Naive thymus-derived CD4-positive, alpha-beta T cell (primary cell): Measurements from ENCODE around the gene ZDHHC5. TPM values are rescaled to one million over a fixed set of nuclear protein-coding genes. Genes with fewer than 3 reads are reported as not detected.

ENCODE experiments used
- ATAC-seq: fragments of 150-1000 bp; cut with Tn5 transposase; 2 replicates; pipeline ENCODE4 v1.10.0; 2021; ENCODE audit warnings: mild to moderate bottlenecking, moderate library complexity
- CTCF ChIA-PET: fragments of 350-600 bp; sonication (Branson Sonifier 250); formaldehyde crosslinking; loops from one replicate; lab custom pipeline; 2021; ENCODE audit warnings: antibody characterized with exemption; lab: Charles Lee
- POLR2A ChIA-PET: fragments of 350-600 bp; sonication (Branson Sonifier 250); formaldehyde crosslinking; loops from one replicate; lab custom pipeline; 2021; ENCODE audit warnings: antibody characterized with exemption, inconsistent platforms; lab: Charles Lee
- DNase-seq, 9 donors: peaks; one replicate each; pipeline versions ENCODE4 v3.0.0 to v3.0.0-alpha.2; 2020 to 2022; ENCODE audit warnings: mixed read lengths in 1 of 9
- H3K27ac ChIP-seq: one replicate; pipeline ENCODE4 v1.7.0; 2013; ENCODE audit warnings: mild to moderate bottlenecking, low read depth, low read length, moderate library complexity
- H3K27me3 ChIP-seq, 2 donors: one replicate each; pipeline ENCODE4 v1.7.0; 2013; ENCODE audit warnings: low read length in 2 of 2, mild to moderate bottlenecking in 2 of 2, moderate library complexity in 2 of 2; ENCODE audit not compliant: control insufficient read depth in 2 of 2, insufficient read depth in 2 of 2
- H3K36me3 ChIP-seq, 3 experiments: 1 replicate in 2 of 3; 2 replicates in 1 of 3; pipeline ENCODE4 v1.7.0; 2013; ENCODE audit warnings: low read length in 3 of 3, mild to moderate bottlenecking in 3 of 3, moderate library complexity in 1 of 3; ENCODE audit not compliant: insufficient read depth in 3 of 3, control insufficient read depth in 2 of 3
- H3K4me1 ChIP-seq, 2 donors: one replicate each; pipeline ENCODE4 v1.7.0; 2013; ENCODE audit warnings: low read length in 2 of 2, mild to moderate bottlenecking in 2 of 2, moderate library complexity in 1 of 2; ENCODE audit not compliant: control insufficient read depth in 2 of 2, insufficient read depth in 2 of 2
- H3K4me3 ChIP-seq: 2 replicates; pipeline ENCODE4 v1.7.0; 2013; ENCODE audit warnings: mild to moderate bottlenecking, low read length
- H3K9me3 ChIP-seq, 3 experiments: 1 replicate in 2 of 3; 2 replicates in 1 of 3; pipeline ENCODE4 v1.7.0; 2013; ENCODE audit warnings: low read length in 3 of 3; ENCODE audit not compliant: control insufficient read depth in 2 of 3
- H3K27ac Mint-ChIP-seq, 9 donors: one replicate each; pipeline ENCODE4 v1.8.0; 2020 to 2022; ENCODE audit warnings: mixed read lengths in 9 of 9, mild to moderate bottlenecking in 8 of 9, moderate library complexity in 5 of 9, inconsistent platforms in 2 of 9
- H3K27me3 Mint-ChIP-seq, 5 donors: one replicate each; pipeline ENCODE4 v1.8.0; 2021 to 2022; ENCODE audit warnings: mixed read lengths in 5 of 5, mild to moderate bottlenecking in 1 of 5
- H3K36me3 Mint-ChIP-seq, 5 donors: one replicate each; pipeline ENCODE4 v1.8.0; 2020 to 2022; ENCODE audit warnings: mixed read lengths in 5 of 5, mild to moderate bottlenecking in 3 of 5, inconsistent platforms in 1 of 5
- H3K4me1 Mint-ChIP-seq, 7 donors: one replicate each; pipeline ENCODE4 v1.8.0; 2020 to 2022; ENCODE audit warnings: mixed read lengths in 7 of 7, mild to moderate bottlenecking in 3 of 7, inconsistent platforms in 1 of 7
- H3K4me3 Mint-ChIP-seq, 10 donors: one replicate each; pipeline ENCODE4 v1.8.0; 2020 to 2022; ENCODE audit warnings: mild to moderate bottlenecking in 10 of 10, mixed read lengths in 10 of 10, moderate library complexity in 6 of 10, inconsistent platforms in 2 of 10
- H3K9me3 Mint-ChIP-seq, 11 donors: one replicate each; pipeline ENCODE4 v1.8.0; 2020 to 2022; ENCODE audit warnings: mixed read lengths in 11 of 11, mild to moderate bottlenecking in 4 of 11, inconsistent platforms in 1 of 11, moderate library complexity in 1 of 11
- intact Hi-C, 2 donors: fragments of 100-400 bp; cut with micrococcal nuclease; formaldehyde crosslinking; loops; one replicate each; pipeline ENCODE4 v1.15.1; 2023
- polyA plus RNA-seq, 2 donors: library from polyadenylated mRNA; unstranded; fragments of 300-500 nt; fragmentation: Illumina TruSeq; gene quantifications; one replicate each; pipeline ENCODE4 v1.2.3, GENCODE V29; 2021
- total RNA-seq, 6 experiments: library from RNA in 5 of 6; stranded (reverse) in 5 of 6; gene quantifications; 1 replicate in 5 of 6; 2 replicates in 1 of 6; pipeline ENCODE4 v1.2.3 and lab custom pipeline; 2021 to 2026

Gene ZDHHC5
- total and polyA plus RNA-seq, 7 experiments from 2014 or later: 26.9 to 82.2 (median 52.2) TPM

DNA sequence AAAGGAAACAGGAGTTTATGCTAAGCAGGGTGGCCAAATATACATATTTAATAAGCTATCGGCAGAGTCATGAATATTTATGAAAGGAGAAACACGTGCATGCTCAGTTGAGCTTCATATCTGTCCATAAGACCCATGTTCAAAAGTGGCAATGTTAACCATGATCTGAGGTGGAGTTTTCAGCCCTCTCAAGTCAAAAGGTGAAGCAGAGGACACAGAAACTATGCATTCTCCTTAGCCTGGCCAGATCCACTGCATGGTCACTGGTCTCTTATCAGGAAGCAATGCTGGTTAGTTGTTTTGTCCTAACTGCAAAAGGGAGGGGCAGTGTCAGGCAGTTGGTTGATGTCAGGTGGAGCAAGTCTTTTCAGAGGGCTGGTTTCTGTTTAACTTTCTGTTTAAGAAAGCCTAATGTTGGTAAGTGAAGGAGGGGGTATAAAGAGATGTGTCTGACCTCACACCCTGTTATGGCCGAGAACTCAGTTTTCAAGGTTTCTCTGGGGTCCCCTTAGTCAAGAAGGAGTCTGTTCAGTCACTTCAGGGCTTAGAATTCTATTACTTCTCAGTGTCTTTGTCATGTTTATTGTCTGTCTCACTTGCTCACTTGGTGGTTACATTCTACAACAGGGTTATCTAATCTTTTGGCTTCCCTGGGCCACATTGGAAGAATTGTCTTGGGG is 67.8 kb downstream of the ZDHHC5 start:
- Histone ChIP-seq H3K4me1 (peaks cover 3 to 4% of the 10 kb centered on the region in 2 donors), H3K27ac (no peak overlapping the region), H3K27me3 (no peaks in the 10 kb centered on the region), H3K4me3 (no peak overlapping the region), H3K9me3 (no peaks in the 10 kb centered on the region), H3K36me3 (peaks cover 0 to 22% (median 0%) of the 10 kb centered on the region in 3 experiments)
- CTCF ChIA-PET: interaction anchor here (0.6 to 1.0 kb wide), 3 partner anchors 13 to 209 kb away, joined by 3 to 4 read pairs (median 3); no protein-coding TSS in a partner anchor
- Mint-ChIP-seq H3K4me3 (peak overlapping the region in 1 of 10 donors; percentile 52), H3K4me1 (peaks cover 4 to 24% (median 9%) of the 10 kb centered on the region in 7 donors), H3K36me3 (peaks cover 0 to 20% (median 11%) of the 10 kb centered on the region in 5 donors), H3K9me3 (no peaks in the 10 kb centered on the region), H3K27me3 (no peaks in the 10 kb centered on the region), H3K27ac (peak overlapping the region in 6 of 9 donors; percentile 18 to 74 (median 42))
- POLR2A ChIA-PET: no interaction called here
- intact Hi-C loops: no loop called here
- no peak for DNase-seq
- no peak for ATAC-seq

DNA sequence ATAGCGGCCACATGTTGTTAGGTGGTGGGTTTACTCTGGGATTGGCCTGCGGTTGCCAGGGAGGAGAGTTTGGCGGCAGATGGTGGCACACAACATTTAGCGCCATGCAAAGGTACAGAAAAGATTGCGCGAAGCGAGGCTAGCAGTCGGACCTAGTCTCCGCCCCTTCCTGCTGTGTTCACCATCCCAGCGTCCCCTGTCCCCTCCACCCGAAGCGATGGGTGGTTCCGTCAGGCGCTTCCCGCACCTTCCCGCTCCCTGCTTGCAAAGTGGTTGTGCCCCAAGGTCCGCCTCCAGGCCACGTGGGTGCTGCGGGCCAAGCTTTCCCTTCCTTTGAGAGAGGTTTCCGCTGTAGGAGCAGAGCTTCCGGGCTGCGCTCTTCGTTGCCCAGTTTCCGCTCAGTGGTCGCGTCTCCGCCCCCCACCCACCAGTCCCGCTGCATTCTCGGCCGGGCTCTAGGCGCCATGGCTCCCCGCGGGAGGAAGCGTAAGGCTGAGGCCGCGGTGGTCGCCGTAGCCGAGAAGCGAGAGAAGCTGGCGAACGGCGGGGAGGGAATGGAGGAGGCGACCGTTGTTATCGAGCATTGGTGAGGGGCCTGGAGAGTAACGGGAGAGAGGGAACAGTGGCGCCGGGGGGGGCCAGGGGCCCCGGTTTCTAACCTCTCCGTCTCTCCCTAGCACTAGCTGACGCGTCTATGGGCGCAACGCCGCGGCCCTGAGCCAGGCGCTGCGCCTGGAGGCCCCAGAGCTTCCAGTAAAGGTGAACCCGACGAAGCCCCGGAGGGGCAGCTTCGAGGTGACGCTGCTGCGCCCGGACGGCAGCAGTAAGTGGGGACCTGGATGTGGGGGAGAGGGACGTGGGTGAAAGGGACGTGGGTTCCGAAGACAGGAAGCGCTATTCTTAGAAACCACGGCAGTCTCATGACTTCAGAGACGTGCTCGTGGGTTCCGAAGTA is 73.5 kb downstream of the ZDHHC5 start, which contains the start of gene SELENOH:
SELENOH (plus strand) TSS at position 360 of the 955 bp plus-strand sequence; CDS start at position 465, 105 bp downstream.
- peak within 1 kb of the TSS; percentile 93 for H3K27ac ChIP-seq
- peaks cover 12 to 50% (median 41%) of the 10 kb centered on the region in 7 donors for H3K4me1 Mint-ChIP-seq
- H3K27ac Mint-ChIP-seq: peak within 1 kb of the TSS; percentile 97 to 100 (median 98)
- no peaks in the 10 kb centered on the region for H3K27me3 Mint-ChIP-seq
- no peaks in the 10 kb centered on the region for H3K27me3 ChIP-seq
- ATAC-seq: peak; percentile 94
- CTCF ChIA-PET: interaction anchor here (2.2 kb wide), 1 partner anchor 59 kb away, joined by 16 read pairs; no protein-coding TSS in a partner anchor
- peaks cover 16 to 23% of the 10 kb centered on the region in 2 donors for H3K4me1 ChIP-seq
- H3K36me3 ChIP-seq: peaks cover 0 to 56% (median 5%) of the 10 kb centered on the region in 3 experiments
- intact Hi-C loops: loop anchor here (1.0 to 10.0 kb wide), 14 partner anchors 29 to 1313 kb away; partner anchors contain the start of genes CLP1 (in 2 of the 2), MED19 (in 2 of the 2), SSRP1 (in 2 of the 2) and TIMM10 (in 2 of the 2)
- H3K9me3 ChIP-seq: no peaks in the 10 kb centered on the region
- peaks cover 0 to 4% (median 0%) of the 10 kb centered on the region in 11 donors for H3K9me3 Mint-ChIP-seq
- DNase-seq: peak; percentile 75 to 96 (median 91)
- peaks cover 4 to 42% (median 18%) of the 10 kb centered on the region in 5 donors for H3K36me3 Mint-ChIP-seq
- peak within 1 kb of the TSS; percentile 86 for H3K4me3 ChIP-seq
- H3K4me3 Mint-ChIP-seq: peak within 1 kb of the TSS; percentile 90 to 100 (median 99)
- POLR2A ChIA-PET: interaction anchor here (0.6 to 4.0 kb wide), 30 partner anchors 10 to 902 kb away, joined by 3 to 26 read pairs (median 4); partner anchors contain the start of genes BTBD18, LPXN, MED19 and SSRP1

DNA sequence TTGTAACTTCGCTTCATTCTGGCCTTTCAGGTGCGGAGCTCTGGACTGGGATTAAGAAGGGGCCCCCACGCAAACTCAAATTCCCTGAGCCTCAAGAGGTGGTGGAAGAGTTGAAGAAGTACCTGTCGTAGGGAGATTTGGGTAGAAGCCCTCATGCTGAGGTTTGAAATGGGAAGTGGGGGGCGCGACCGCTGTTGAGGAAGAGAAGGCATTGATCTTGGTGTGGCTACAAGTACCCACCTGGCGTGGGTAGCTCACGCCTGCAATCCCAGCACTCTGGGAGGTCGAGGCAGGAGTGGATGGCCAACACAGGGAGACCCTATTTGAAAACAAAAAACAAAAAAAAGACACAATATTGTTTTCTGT is 74.2 kb downstream of the ZDHHC5 start:
- CTCF ChIA-PET: interaction anchor here (2.2 kb wide), 1 partner anchor 58 kb away, joined by 16 read pairs; no protein-coding TSS in a partner anchor
- no peak for DNase-seq
- no peaks in the 10 kb centered on the region for H3K27me3 Mint-ChIP-seq
- H3K27me3 ChIP-seq: no peaks in the 10 kb centered on the region
- H3K9me3 Mint-ChIP-seq: peaks cover 0 to 4% (median 0%) of the 10 kb centered on the region in 11 donors
- H3K4me3 Mint-ChIP-seq: peak overlapping the region; percentile 90 to 100 (median 99)
- H3K36me3 Mint-ChIP-seq: peaks cover 4 to 45% (median 18%) of the 10 kb centered on the region in 5 donors
- POLR2A ChIA-PET: interaction anchor here (0.6 to 4.0 kb wide), 25 partner anchors 10 to 901 kb away, joined by 3 to 26 read pairs (median 5); partner anchors contain the start of genes BTBD18, LPXN, MED19 and SSRP1
- H3K4me3 ChIP-seq: peak overlapping the region; percentile 86
- H3K4me1 Mint-ChIP-seq: peaks cover 12 to 54% (median 47%) of the 10 kb centered on the region in 7 donors
- H3K4me1 ChIP-seq: peaks cover 16 to 23% of the 10 kb centered on the region in 2 donors
- peaks cover 0 to 56% (median 5%) of the 10 kb centered on the region in 3 experiments for H3K36me3 ChIP-seq
- intact Hi-C loops: loop anchor here in 1 of 2 donors (10.0 kb wide), 1 partner anchor 1313 kb away; no protein-coding TSS in a partner anchor
- H3K27ac Mint-ChIP-seq: peak overlapping the region; percentile 97 to 100 (median 98)
- no peak for ATAC-seq
- peak overlapping the region; percentile 93 for H3K27ac ChIP-seq
- H3K9me3 ChIP-seq: no peaks in the 10 kb centered on the region

DNA sequence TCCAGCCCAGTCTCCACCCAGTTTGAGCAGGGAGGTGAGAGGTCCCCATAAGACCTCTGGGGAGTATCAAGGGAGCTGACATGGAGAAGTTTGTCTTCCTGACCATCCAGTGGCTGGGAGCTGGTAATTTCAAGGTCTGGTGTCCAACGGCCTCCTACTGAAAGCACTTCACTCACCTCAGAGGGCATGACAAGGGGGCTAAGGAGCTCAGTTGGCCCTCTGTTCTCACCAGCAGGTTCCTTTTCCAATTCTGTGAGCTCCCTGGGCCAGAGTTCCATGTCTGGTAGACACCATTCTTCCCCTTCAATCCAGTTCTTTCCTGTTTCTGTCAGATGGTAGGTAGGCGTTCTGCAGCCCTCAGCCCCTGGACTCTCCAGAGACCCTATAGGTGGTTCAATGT is 76.4 kb downstream of the ZDHHC5 start:
- Mint-ChIP-seq H3K4me3 (peak overlapping the region in 8 of 10 donors; percentile 31 to 70 (median 52)), H3K4me1 (peaks cover 12 to 62% (median 55%) of the 10 kb centered on the region in 7 donors)
- intact Hi-C loops: loop anchor here in 1 of 2 donors (10.0 kb wide), 1 partner anchor 1310 kb away; no protein-coding TSS in a partner anchor

DNA sequence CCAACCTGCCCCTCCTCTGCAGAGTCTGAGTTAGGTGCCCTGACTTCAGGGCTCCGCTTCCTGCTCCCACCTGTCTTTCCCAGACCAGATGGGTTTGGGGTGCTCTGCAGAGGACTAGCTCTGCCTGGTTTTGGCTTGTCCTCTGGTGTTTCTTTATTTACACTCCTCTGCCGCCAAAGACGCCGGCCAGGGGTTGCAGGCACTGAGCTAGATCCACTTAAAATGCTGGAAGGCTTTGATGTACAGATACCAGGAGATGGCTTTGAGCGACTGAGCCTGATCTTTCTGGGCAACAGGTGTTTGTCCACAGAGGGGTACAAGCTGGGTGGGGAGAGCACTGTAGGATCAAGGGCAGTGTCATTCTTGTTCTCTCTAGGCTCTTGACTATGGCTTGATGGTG is 77.3 kb downstream of the ZDHHC5 start:
- Histone ChIP-seq H3K4me3 (no peak overlapping the region), H3K4me1 (peaks cover 16 to 23% of the 10 kb centered on the region in 2 donors), H3K9me3 (no peaks in the 10 kb centered on the region), H3K36me3 (peaks cover 0 to 42% (median 5%) of the 10 kb centered on the region in 3 experiments), H3K27me3 (no peaks in the 10 kb centered on the region), H3K27ac (no peak overlapping the region)
- ChIA-PET CTCF (interaction anchor here (2.5 kb wide), 1 partner anchor 55 kb away, joined by 12 read pairs; no protein-coding TSS in a partner anchor), POLR2A (interaction anchor here (0.6 to 1.0 kb wide), 2 partner anchors 62 to 92 kb away, joined by 3 to 4 read pairs; no protein-coding TSS in a partner anchor)
- H3K4me3 Mint-ChIP-seq: peak overlapping the region in 2 of 10 donors; percentile 7 to 33
- ATAC-seq: no peak
- no peak for DNase-seq
- H3K9me3 Mint-ChIP-seq: peaks cover 0 to 4% (median 0%) of the 10 kb centered on the region in 11 donors
- intact Hi-C loops: loop anchor here in 1 of 2 donors (10.0 kb wide), 1 partner anchor 1310 kb away; no protein-coding TSS in a partner anchor
- H3K36me3 Mint-ChIP-seq: peaks cover 4 to 37% (median 18%) of the 10 kb centered on the region in 5 donors
- H3K4me1 Mint-ChIP-seq: peaks cover 12 to 62% (median 55%) of the 10 kb centered on the region in 7 donors
- peak overlapping the region; percentile 0 to 97 (median 65) for H3K27ac Mint-ChIP-seq
- H3K27me3 Mint-ChIP-seq: no peaks in the 10 kb centered on the region

More for the DNA sequence above, 76.4 kb downstream of the ZDHHC5 start:
- H3K9me3 Mint-ChIP-seq: peaks cover 0 to 4% (median 0%) of the 10 kb centered on the region in 11 donors
- peaks cover 0 to 41% (median 5%) of the 10 kb centered on the region in 3 experiments for H3K36me3 ChIP-seq
- DNase-seq (no peak), ATAC-seq (no peak)
- peak overlapping the region; percentile 31 for H3K27ac ChIP-seq
- POLR2A ChIA-PET: interaction anchor here (0.7 to 4.0 kb wide), 3 partner anchors 12 to 56 kb away, joined by 3 to 26 read pairs (median 4); no protein-coding TSS in a partner anchor
- peaks cover 4 to 37% (median 18%) of the 10 kb centered on the region in 5 donors for H3K36me3 Mint-ChIP-seq
- CTCF ChIA-PET: interaction anchor here (1.1 to 2.5 kb wide), 2 partner anchors 12 to 56 kb away, joined by 5 to 12 read pairs; no protein-coding TSS in a partner anchor
- H3K27me3 ChIP-seq: no peaks in the 10 kb centered on the region
- no peaks in the 10 kb centered on the region for H3K27me3 Mint-ChIP-seq
- H3K4me1 ChIP-seq: peaks cover 16 to 23% of the 10 kb centered on the region in 2 donors
- peak overlapping the region; percentile 3 to 97 (median 60) for H3K27ac Mint-ChIP-seq
- H3K9me3 ChIP-seq: no peaks in the 10 kb centered on the region
- no peak overlapping the region for H3K4me3 ChIP-seq
